Muscle layer of duodenum (tissue), 2 donors: ENCODE measurements around the gene PRDM16.

Experiments used
- H3K27ac ChIP-seq: one replicate; pipeline ENCODE4 v1.7.0; 2013; ENCODE audit warnings: mild to moderate bottlenecking, low read length
- H3K27me3 ChIP-seq: one replicate; pipeline ENCODE4 v1.7.0; 2013; ENCODE audit warnings: low read depth, mild to moderate bottlenecking, control low read depth, low read length
- H3K36me3 ChIP-seq, 2 donors: one replicate each; pipeline ENCODE4 v1.7.0; 2013; ENCODE audit warnings: low read length in 2 of 2, control low read depth in 1 of 2, mild to moderate bottlenecking in 1 of 2; ENCODE audit not compliant: insufficient read depth in 2 of 2, control insufficient read depth in 1 of 2
- H3K4me1 ChIP-seq, 2 donors: one replicate each; pipeline ENCODE4 v1.7.0; 2013; ENCODE audit warnings: low read length in 2 of 2, mild to moderate bottlenecking in 2 of 2, control low read depth in 1 of 2, moderate library complexity in 1 of 2; ENCODE audit not compliant: insufficient read depth in 2 of 2, control insufficient read depth in 1 of 2
- H3K4me3 ChIP-seq, 2 donors: one replicate each; pipeline ENCODE4 v1.7.0; 2013; ENCODE audit warnings: low read length in 2 of 2, low read depth in 1 of 2, mild to moderate bottlenecking in 1 of 2
- H3K9me3 ChIP-seq, 2 donors: one replicate each; pipeline ENCODE4 v1.7.0; 2013; ENCODE audit warnings: low read length in 2 of 2, control low read depth in 1 of 2, mild to moderate bottlenecking in 1 of 2; ENCODE audit not compliant: control insufficient read depth in 1 of 2
- donor health status: healthy.

The PRDM16 gene

DNA sequence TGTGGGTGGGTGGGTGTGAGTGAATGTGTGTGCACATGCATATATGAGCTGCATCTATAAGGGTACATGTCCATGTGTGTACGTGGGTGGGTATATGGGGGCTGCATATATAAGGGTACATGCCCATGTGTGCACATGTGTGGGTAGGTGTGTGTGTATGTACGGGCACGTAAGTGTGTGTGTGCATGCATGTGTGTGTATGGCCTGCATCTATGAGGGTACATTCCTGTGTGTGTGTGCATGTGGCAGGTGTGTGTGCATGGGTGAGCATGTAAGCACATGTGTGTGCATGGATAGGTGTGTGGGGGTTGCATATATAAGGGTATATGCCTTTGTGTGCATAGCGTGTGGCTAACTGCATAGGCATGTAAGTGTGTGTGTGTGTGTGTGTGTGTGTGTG, 204.4 kb downstream of the PRDM16 start:
- Histone ChIP-seq H3K4me3 (no peak overlapping the region), H3K36me3 (no peaks in the 10 kb centered on the region), H3K27me3 (no peaks in the 10 kb centered on the region), H3K4me1 (no peaks in the 10 kb centered on the region), H3K9me3 (no peaks in the 10 kb centered on the region), H3K27ac (no peak overlapping the region)

DNA sequence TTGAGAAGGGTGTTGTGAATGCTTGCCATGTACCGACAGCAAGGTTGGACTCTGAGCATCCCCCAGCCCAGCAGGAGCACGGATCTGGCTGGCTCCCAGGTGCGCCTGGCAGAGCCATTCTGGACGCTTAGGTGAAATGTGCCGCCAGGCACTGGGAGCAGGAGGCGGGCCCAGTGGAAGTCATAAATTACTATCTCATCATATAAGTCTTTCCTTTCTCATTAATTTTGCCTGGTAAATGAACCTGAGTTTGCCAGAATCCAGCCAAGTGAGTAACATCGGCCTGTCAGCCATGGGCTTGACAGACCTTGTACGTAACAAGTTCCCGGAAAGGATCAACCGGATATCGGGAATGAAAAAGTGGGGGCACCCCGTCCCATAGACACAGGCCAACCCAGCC, 206.0 kb downstream of the PRDM16 start:
- H3K27me3 ChIP-seq: no peaks in the 10 kb centered on the region
- H3K4me3 ChIP-seq: no peak overlapping the region
- H3K4me1 ChIP-seq: no peaks in the 10 kb centered on the region
- no peaks in the 10 kb centered on the region for H3K36me3 ChIP-seq
- no peaks in the 10 kb centered on the region for H3K9me3 ChIP-seq
- no peak overlapping the region for H3K27ac ChIP-seq

DNA sequence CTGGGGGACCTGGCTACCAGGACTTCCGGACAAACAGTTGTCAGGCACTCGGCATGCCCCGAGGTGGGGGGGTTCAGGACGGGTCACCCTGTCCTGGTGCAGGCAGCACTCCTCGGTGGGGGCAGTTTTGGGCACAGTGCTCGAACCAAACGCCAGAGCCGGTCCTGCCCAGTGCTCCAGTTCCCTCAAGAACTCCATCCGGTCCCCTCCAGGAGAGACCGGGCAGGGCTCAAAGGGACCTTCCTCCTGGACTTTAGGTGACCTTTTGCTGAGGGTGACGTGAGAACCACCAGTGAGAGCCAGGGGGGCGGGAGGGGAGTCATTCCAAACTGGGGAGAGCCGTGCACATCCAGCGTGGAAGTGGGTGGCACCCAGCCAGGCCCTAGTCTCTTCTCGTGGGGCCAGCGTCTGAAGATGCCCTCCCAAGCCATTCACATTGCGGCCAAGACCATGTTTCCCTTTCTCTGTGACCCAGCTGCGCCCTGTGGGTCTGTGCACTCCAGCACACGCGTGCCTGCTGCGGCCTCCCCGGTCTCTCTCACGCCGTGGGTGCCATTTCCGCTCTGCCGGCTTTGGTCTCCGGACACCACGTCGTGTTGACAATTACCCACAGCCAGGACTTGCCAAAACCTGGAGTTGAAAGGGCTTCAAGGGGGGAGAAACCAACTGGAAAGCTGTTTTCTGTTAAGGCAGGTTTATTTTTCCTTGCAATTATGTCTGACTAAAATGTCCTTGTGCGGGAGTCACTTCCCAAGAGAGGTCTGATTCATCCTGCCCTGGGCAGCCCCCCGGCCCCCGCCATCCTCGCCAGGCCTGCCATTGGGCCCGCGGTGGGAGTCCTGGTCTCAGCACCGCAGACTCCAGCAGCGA, 206.7 kb downstream of the PRDM16 start:
- Histone ChIP-seq H3K27ac (no peak overlapping the region), H3K9me3 (no peaks in the 10 kb centered on the region), H3K36me3 (no peaks in the 10 kb centered on the region), H3K4me1 (no peaks in the 10 kb centered on the region), H3K27me3 (no peaks in the 10 kb centered on the region), H3K4me3 (no peak overlapping the region)

DNA sequence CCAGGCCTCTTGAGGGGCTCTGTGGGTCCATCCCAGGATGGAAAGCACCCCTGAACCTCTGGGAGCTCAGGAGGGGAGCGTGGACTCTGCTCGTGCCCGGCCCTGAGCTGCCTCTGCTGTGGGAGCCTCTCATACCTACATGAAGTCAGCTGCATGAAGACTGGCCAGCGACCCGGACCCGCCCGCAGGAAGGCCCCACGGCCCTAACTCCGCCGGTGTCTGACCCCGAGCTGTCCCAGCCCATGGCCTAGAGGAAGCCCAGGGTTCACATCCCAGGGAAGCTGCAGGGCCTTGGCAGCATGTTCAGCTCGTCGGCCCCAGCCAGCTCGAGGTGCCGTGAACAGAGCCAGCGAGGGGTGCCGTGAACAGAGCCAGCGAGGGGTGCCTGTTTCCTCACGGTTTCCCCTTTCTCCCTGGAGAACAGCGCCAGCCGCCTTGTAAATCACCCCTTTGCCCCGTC, 207.4 kb downstream of the PRDM16 start:
- Histone ChIP-seq H3K9me3 (no peaks in the 10 kb centered on the region), H3K4me1 (no peaks in the 10 kb centered on the region), H3K27me3 (no peaks in the 10 kb centered on the region), H3K4me3 (no peak overlapping the region), H3K27ac (no peak overlapping the region), H3K36me3 (no peaks in the 10 kb centered on the region)

DNA sequence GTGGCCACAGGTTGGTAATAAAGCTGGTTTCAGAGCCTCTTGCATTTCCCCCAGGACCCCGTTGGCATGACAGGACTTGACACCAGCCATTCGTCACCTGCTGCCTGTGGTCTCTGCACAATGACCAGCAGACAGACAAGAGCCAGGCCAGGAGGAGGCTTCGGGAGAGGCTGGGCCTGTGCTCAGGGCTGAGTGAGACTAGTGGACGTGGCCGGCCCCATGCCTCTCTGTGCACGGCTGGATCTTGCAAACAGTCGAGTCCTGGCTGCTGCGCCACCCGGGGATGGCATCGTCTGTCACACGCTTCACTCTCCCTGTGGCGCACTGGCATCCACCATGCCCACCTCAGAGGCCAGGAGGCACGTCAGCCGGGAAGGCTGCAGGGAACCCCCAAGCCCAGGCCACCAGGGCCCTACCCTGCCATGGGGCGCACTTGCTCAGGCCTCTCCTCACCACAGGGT, 208.0 kb downstream of the PRDM16 start:
- Histone ChIP-seq H3K36me3 (no peaks in the 10 kb centered on the region), H3K27ac (no peak overlapping the region), H3K4me3 (no peak overlapping the region), H3K9me3 (no peaks in the 10 kb centered on the region), H3K4me1 (no peaks in the 10 kb centered on the region), H3K27me3 (peaks cover 3% of the 10 kb centered on the region)

DNA sequence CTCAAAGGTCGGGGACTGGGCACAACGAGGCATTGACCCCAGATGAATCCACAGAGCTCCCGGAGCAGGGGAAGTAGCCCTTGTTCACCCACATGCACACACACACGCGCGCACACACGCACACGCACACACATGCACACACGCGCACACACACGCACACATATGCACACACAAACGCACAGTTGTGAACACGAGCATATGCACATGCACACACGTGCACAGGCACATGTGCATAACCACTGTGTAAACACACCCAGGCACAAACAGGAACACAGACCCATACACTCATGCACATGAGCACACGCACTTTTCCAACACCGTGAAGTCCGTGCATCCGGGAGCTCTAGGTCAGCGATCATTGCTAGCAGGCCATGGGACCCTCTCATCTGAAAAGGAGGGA, 208.6 kb downstream of the PRDM16 start:
- Histone ChIP-seq H3K9me3 (no peaks in the 10 kb centered on the region), H3K4me1 (no peaks in the 10 kb centered on the region), H3K4me3 (no peak overlapping the region), H3K36me3 (no peaks in the 10 kb centered on the region), H3K27ac (no peak overlapping the region), H3K27me3 (peaks cover 3% of the 10 kb centered on the region)

DNA sequence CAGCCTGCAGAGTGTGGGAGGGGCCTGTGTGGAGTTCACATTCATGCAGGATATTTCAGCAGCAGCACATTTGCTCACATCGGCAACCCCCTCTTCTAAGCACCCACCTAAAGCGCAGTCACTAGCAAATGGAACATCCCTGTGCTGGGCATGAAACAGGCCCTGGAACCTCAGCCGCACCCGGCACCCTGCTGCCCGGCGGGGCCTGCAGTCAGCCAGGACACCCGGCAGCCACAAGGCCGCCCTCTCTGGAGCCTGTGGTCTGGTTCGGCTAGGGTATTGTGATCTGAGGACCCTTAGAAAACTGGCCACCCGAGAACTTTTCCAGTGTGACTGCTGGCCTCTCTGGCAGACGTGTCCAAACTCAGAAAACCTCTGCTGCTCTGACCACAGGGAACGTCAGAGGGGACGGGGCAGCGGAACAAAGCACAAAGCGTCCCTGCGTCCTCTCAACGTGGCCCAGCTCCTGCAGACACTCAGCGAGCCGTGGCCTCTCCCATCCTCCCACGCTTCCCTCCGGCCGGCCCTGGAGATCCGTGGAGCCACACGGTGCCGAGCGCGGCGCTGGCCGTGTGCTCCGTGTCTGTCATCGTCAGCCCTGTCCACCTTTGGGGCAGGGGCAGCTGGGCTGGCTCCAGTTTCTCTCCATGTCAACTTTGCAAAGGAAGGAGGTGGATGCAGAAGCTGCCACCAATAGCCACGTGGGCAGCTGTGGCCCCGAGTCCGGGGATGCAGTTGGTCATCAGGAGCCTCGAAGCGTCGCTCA, 209.6 kb downstream of the PRDM16 start:
- H3K27ac ChIP-seq: no peak overlapping the region
- H3K9me3 ChIP-seq: no peaks in the 10 kb centered on the region
- H3K36me3 ChIP-seq: no peaks in the 10 kb centered on the region
- peaks cover 0 to under 1% of the 10 kb centered on the region in 2 donors for H3K4me1 ChIP-seq
- H3K4me3 ChIP-seq: no peak overlapping the region
- H3K27me3 ChIP-seq: peaks cover 8% of the 10 kb centered on the region

DNA sequence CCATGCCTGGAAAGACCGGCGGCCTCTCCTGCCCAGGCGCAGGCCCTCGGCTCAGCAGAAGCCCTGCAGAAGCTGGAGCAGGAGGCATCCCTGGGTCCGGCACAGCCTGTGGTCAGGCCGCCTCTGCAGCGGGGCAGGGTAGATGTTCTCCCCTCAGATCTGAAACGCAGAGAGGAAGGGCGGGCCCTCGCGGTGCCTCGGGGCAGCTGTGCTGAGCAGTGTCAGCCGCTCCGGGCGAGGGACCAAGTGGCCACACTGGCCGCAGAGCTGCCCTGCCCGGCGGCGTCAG, 210.1 kb downstream of the PRDM16 start:
- H3K4me1 ChIP-seq: peaks cover 0 to 6% of the 10 kb centered on the region in 2 donors
- H3K27ac ChIP-seq: no peak overlapping the region
- no peaks in the 10 kb centered on the region for H3K9me3 ChIP-seq
- H3K27me3 ChIP-seq: peaks cover 8% of the 10 kb centered on the region
- H3K4me3 ChIP-seq: no peak overlapping the region
- no peaks in the 10 kb centered on the region for H3K36me3 ChIP-seq

DNA sequence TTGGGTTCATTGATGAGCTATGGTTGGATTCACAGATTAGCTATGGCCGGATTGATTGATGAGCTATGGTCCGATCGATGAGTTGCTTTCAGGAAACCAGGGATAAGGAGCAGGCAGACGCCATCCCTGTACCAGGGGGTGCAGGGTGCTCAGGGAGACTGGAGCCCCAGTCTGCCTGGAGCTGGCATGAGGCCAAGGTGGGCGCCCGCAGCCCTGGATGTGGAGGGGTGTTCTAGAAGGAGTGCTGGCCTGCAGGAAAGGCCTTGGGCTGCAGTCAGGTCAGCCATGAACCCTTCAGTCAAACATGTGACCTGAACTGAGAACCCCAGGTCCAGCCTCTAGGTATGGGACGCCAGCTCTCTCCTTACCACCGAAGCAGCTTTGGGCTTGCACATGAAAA, 212.7 kb downstream of the PRDM16 start:
- peaks cover 8% of the 10 kb centered on the region for H3K27me3 ChIP-seq
- H3K27ac ChIP-seq: no peak overlapping the region
- no peak overlapping the region for H3K4me3 ChIP-seq
- no peaks in the 10 kb centered on the region for H3K9me3 ChIP-seq
- peaks cover 0 to 8% of the 10 kb centered on the region in 2 donors for H3K4me1 ChIP-seq
- H3K36me3 ChIP-seq: no peaks in the 10 kb centered on the region

DNA sequence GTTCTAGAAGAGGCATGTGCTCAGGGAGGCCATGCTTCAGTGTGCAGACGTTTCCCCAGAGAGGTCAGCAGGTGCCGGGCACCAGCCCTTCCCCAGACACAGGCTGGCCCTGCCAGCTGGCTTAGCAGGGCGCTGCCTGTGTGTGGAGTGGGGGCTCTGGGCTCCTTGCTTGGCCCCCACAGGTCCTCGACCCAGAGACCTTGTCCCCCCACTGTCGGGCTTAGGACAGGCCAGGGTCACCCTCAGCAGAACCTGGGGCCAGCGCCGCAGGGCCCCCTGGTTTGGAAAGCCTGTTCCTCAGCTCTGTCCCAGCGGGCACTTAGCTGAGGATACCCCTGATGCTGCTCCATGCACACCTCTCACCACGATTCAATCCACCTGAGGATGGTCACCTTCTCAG, 213.2 kb downstream of the PRDM16 start:
- H3K9me3 ChIP-seq: no peaks in the 10 kb centered on the region
- H3K36me3 ChIP-seq: no peaks in the 10 kb centered on the region
- peaks cover 0 to 8% of the 10 kb centered on the region in 2 donors for H3K4me1 ChIP-seq
- no peak overlapping the region for H3K27ac ChIP-seq
- H3K4me3 ChIP-seq: no peak overlapping the region
- H3K27me3 ChIP-seq: peaks cover 8% of the 10 kb centered on the region

DNA sequence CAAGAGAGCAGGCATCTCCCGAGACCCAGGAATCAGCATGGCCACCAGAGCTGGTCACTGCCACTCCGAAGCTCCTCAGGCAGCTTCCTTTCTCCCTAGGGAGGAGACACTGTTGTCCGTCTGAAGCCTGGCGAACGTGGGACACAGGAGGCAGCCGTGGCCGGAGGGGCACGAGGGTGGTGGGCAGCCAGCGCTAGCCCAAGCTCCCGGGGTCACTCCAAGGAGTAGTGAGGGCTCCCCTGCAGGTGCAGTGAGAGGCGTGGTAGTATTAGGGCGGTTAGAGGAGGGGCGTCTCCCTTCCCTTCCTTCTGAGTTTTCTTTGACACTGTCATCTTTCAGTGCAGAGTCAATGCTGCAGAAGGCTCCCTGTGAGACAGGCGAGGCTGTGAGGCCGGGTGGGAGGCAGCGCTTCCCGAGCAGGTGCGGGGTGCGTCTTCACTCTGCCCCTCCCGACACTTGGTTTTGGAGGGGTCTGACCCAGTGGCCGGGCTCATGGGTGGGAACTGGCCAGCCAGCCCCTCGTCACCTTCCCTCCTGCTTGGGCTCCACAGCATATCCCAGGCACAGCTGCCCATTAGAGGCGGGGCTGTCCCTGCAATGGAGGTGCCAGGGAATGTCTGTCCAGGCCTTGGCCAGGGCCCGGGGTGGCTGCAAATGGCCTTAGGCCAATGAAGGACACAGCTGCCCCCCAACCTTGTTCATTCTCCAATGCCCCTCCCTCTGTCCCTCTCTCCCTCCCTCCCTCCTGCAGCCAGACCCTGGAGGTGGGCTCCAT, 213.8 kb downstream of the PRDM16 start:
- Histone ChIP-seq H3K27me3 (peaks cover 8% of the 10 kb centered on the region), H3K4me1 (peaks cover 0 to 8% of the 10 kb centered on the region in 2 donors), H3K9me3 (no peaks in the 10 kb centered on the region), H3K27ac (no peak overlapping the region), H3K4me3 (no peak overlapping the region), H3K36me3 (no peaks in the 10 kb centered on the region)
